ENCODE measurements around the gene NEK10. TPM values are rescaled to one million over a fixed set of nuclear protein-coding genes. Genes with fewer than 3 reads are reported as not detected.

Gene NEK10
- total RNA-seq, 2 experiments from 2014 or later = 0.35 to 0.86 TPM

- Mint-ChIP-seq H3K27me3 (no peaks in the 10 kb centered on the region), H3K4me3 (no peak overlapping the region)
Observed at GRCh38 chr3:27081992-27082607, 287.1 kb downstream of the NEK10 start.

DNA sequence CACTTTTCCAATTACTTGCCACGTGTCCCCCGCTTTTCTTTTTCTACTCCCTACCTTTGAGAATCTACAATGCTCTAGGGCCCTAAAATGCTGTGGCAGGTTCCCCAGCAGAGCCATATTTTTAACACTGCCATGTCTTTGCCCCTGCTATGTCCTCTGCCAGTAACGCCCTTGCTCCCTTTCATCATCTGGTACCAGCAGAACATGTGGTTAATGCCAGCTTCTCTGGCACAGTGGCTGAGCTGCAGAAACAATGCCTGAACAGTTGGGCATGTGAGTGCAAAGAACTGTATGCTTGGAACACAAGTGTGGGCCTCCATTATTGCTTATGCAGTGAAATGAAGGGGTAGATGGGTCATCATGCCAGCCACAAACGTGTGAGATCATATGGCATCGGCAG lies 287.6 kb downstream of the NEK10 start:
- Mint-ChIP-seq H3K36me3 (ENCODE audit: low read depth) (no peaks in the 10 kb centered on the region), H3K27ac (no peak overlapping the region), H3K9me3 (no peaks in the 10 kb centered on the region), H3K27me3 (no peaks in the 10 kb centered on the region), H3K4me1 (no peaks in the 10 kb centered on the region), H3K4me3 (no peak overlapping the region)
- ChIA-PET CTCF (no interaction called here), POLR2A (no interaction called here)
- no peak for DNase-seq

More at GRCh38 chr3:27081992-27082607, 287.1 kb downstream of the NEK10 start:
- no peaks in the 10 kb centered on the region for H3K9me3 Mint-ChIP-seq
- CTCF ChIA-PET = no interaction called here
- no peaks in the 10 kb centered on the region for H3K4me1 Mint-ChIP-seq
- no peak overlapping the region for H3K27ac Mint-ChIP-seq
- POLR2A ChIA-PET = no interaction called here
- no peaks in the 10 kb centered on the region for H3K36me3 Mint-ChIP-seq (ENCODE audit: low read depth)
- DNase-seq = no peak

GRCh38 chr3:27080258-27080525 lies 289.0 kb downstream of the NEK10 start:
- H3K4me1 Mint-ChIP-seq = no peaks in the 10 kb centered on the region
- peaks cover 2% of the 10 kb centered on the region for H3K9me3 Mint-ChIP-seq
- ChIA-PET CTCF (no interaction called here), POLR2A (no interaction called here)
- H3K27ac Mint-ChIP-seq = no peak overlapping the region
- H3K4me3 Mint-ChIP-seq = no peak overlapping the region
- H3K27me3 Mint-ChIP-seq = no peaks in the 10 kb centered on the region
- no peaks in the 10 kb centered on the region for H3K36me3 Mint-ChIP-seq (ENCODE audit: low read depth)
- no peak for DNase-seq

GRCh38 chr3:27079427-27080257 lies 289.5 kb downstream of the NEK10 start:
- no peak for DNase-seq
- no peaks in the 10 kb centered on the region for H3K27me3 Mint-ChIP-seq
- peaks cover 3% of the 10 kb centered on the region for H3K9me3 Mint-ChIP-seq
- ChIA-PET POLR2A (no interaction called here), CTCF (no interaction called here)
- no peaks in the 10 kb centered on the region for H3K36me3 Mint-ChIP-seq (ENCODE audit: low read depth)
- no peak overlapping the region for H3K27ac Mint-ChIP-seq
- no peak overlapping the region for H3K4me3 Mint-ChIP-seq
- no peaks in the 10 kb centered on the region for H3K4me1 Mint-ChIP-seq

- Mint-ChIP-seq H3K4me3 (no peak overlapping the region), H3K4me1 (no peaks in the 10 kb centered on the region), H3K27me3 (no peaks in the 10 kb centered on the region), H3K9me3 (peaks cover 3% of the 10 kb centered on the region), H3K36me3 (ENCODE audit: low read depth) (no peaks in the 10 kb centered on the region), H3K27ac (no peak overlapping the region)
- POLR2A ChIA-PET = no interaction called here
- CTCF ChIA-PET = no interaction called here
- no peak for DNase-seq
Observed at GRCh38 chr3:27078246-27078913, 290.8 kb downstream of the NEK10 start.

- CTCF ChIA-PET = no interaction called here
- no peak overlapping the region for H3K27ac Mint-ChIP-seq
Observed at GRCh38 chr3:27076815-27077630, 292.2 kb downstream of the NEK10 start.

GRCh38 chr3:27074914-27075313 lies 294.3 kb downstream of the NEK10 start:
- H3K36me3 Mint-ChIP-seq (ENCODE audit: low read depth) = no peaks in the 10 kb centered on the region
- peaks cover 3% of the 10 kb centered on the region for H3K9me3 Mint-ChIP-seq
- CTCF ChIA-PET = no interaction called here
- DNase-seq = no peak
- no peaks in the 10 kb centered on the region for H3K27me3 Mint-ChIP-seq
- POLR2A ChIA-PET = no interaction called here
- no peaks in the 10 kb centered on the region for H3K4me1 Mint-ChIP-seq
- no peak overlapping the region for H3K4me3 Mint-ChIP-seq
- no peak overlapping the region for H3K27ac Mint-ChIP-seq

More at GRCh38 chr3:27076815-27077630, 292.2 kb downstream of the NEK10 start:
- Mint-ChIP-seq H3K36me3 (ENCODE audit: low read depth) (no peaks in the 10 kb centered on the region), H3K4me1 (no peaks in the 10 kb centered on the region), H3K9me3 (peaks cover 3% of the 10 kb centered on the region), H3K27me3 (no peaks in the 10 kb centered on the region), H3K4me3 (no peak overlapping the region)
- no peak for DNase-seq
- POLR2A ChIA-PET = no interaction called here

GRCh38 chr3:27073912-27074311 lies 295.3 kb downstream of the NEK10 start:
- CTCF ChIA-PET = no interaction called here
- peaks cover 3% of the 10 kb centered on the region for H3K9me3 Mint-ChIP-seq

DNA sequence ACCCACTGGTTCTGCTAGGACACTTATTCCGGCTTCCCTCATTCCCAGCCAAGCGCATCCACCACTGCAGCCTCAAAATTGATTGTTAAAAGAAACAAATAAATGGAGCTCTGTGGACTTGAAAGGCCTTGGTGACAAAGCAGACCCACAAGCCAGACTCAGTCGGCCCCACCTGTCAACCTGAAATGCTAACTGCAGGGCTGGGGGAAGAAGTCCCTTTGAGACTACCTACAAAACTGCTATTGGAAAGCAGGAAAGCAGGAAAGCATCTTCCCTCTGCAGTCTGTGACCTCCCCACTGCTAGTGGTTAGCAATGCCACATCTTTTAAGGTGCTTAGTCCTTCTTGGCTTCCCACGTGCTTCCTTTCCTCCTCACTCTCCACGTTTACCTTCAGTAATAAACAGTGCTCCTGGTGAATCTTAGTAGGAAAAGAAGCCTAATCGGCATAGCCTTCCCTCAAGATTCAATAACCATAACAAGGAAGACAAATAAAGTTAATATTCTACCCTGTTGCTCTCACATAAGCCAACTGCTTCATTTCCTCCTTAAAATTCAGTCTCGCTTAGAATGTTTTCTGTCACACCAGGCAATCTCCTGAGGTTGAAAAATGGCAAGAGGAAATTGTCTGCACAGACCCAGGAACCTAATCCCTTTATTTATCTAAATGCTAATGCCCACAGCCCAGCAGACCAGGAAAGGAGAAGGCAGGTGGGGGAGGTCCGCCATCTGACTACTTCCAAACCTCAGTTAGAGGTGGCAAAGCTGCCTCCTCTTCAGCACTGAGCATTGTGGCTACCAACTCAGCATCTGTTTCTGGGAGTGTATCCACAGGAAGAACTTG lies 296.2 kb downstream of the NEK10 start:
- no peaks in the 10 kb centered on the region for H3K4me1 Mint-ChIP-seq
- no peaks in the 10 kb centered on the region for H3K27me3 Mint-ChIP-seq
- H3K9me3 Mint-ChIP-seq = peaks cover 3% of the 10 kb centered on the region
- no peak for DNase-seq
- ChIA-PET POLR2A (no interaction called here), CTCF (no interaction called here)
- H3K36me3 Mint-ChIP-seq (ENCODE audit: low read depth) = no peaks in the 10 kb centered on the region
- H3K27ac Mint-ChIP-seq = no peak overlapping the region
- H3K4me3 Mint-ChIP-seq = no peak overlapping the region

More at GRCh38 chr3:27073912-27074311, 295.3 kb downstream of the NEK10 start:
- Mint-ChIP-seq H3K27me3 (no peaks in the 10 kb centered on the region), H3K4me3 (no peak overlapping the region), H3K4me1 (no peaks in the 10 kb centered on the region), H3K36me3 (ENCODE audit: low read depth) (no peaks in the 10 kb centered on the region), H3K27ac (no peak overlapping the region)
- POLR2A ChIA-PET = no interaction called here
- no peak for DNase-seq

GRCh38 chr3:27060336-27060735 lies 308.8 kb downstream of the NEK10 start:
- CTCF ChIA-PET = no interaction called here
- Mint-ChIP-seq H3K4me3 (no peak overlapping the region), H3K27me3 (no peaks in the 10 kb centered on the region), H3K36me3 (ENCODE audit: low read depth) (no peaks in the 10 kb centered on the region), H3K4me1 (no peaks in the 10 kb centered on the region), H3K27ac (no peak overlapping the region), H3K9me3 (no peaks in the 10 kb centered on the region)
- POLR2A ChIA-PET = no interaction called here
- no peak for DNase-seq
